Colonic mucosa (tissue), 4 donors: ENCODE results near the gene KRT40. TPM values are rescaled to one million over a fixed set of nuclear protein-coding genes. Genes with fewer than 3 reads are reported as not detected.

ENCODE experiments used
- DNase-seq: peaks from one replicate; pipeline ENCODE4 v3.0.0-alpha.2; 2020
- H3K27ac ChIP-seq: fragments of 200-600 bp; one replicate; pipeline ENCODE4 v1.8.0; 2021
- H3K27me3 ChIP-seq: fragments of 200-600 bp; one replicate; pipeline ENCODE4 v1.8.0; 2021
- H3K36me3 ChIP-seq: fragments of 200-600 bp; one replicate; pipeline ENCODE4 v1.8.0; 2021
- H3K4me1 ChIP-seq: fragments of 200-600 bp; one replicate; pipeline ENCODE4 v1.8.0; 2021; ENCODE audit warnings: mild to moderate bottlenecking
- H3K4me3 ChIP-seq: fragments of 200-600 bp; one replicate; pipeline ENCODE4 v1.8.0; 2021
- H3K9ac ChIP-seq, 2 donors: one replicate each; pipeline ENCODE4 v1.7.0; 2013; ENCODE audit warnings: control low read depth in 2 of 2, low read depth in 2 of 2, low read length in 2 of 2
- H3K9me3 ChIP-seq: fragments of 200-600 bp; one replicate; pipeline ENCODE4 v1.8.0; 2021
- intact Hi-C: fragments of 100-400 bp; cut with DNase I; formaldehyde crosslinking; loops from one replicate; pipeline ENCODE4 v1.14.1; 2022
- total RNA-seq, 2 donors: library from RNA; stranded (reverse); fragmentation: NEBNext Ultra II Directional in 1 of 2; extraction: Animal tissue kit (Norgen Biotek cat#: 25700) in 1 of 2; gene quantifications; one replicate each; pipeline ENCODE4 v1.2.1, GENCODE V29; 2021
- TF ChIP-seq, protein P1 (sequence below): fragments of 200-600 bp; IDR thresholded peaks from one replicate; pipeline ENCODE4 v1.8.0; 2022; ENCODE audit warnings: antibody characterized with exemption, mild to moderate bottlenecking
- donor health status: healthy.
- donor health status: DM: no; HTN: no; CAD: no.
- donor health status: DM: no; HTN: no; CAD: no.

The KRT40 gene
- total RNA-seq, 2 donors from 2014 or later, result 0.32 TPM; not detected in 1

DNA sequence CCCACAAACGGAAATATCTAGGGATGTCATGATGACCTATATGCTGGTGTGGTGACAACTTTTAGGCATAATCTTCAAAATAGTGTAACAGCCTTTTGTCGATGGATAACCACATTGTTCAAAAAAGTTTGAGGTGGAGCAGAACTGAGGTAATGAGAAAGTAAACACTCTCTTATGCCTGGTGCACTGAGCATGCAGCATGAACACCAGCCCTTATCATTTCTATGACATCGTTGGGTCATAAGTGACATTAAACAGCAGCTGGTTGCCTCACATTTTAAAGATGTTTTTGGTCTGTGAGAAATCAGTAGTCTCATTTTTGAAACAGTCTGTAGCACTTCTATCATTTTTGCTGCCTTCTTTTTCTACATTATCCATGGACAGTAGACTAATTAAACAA, 48.5 kb downstream of the KRT40 start:
- no peaks in the 10 kb centered on the region for H3K4me1 ChIP-seq
- H3K4me3 ChIP-seq, result no peak overlapping the region
- no peaks in the 10 kb centered on the region for H3K27me3 ChIP-seq
- no peaks in the 10 kb centered on the region for H3K36me3 ChIP-seq
- TF ChIP-seq, protein P1, sequence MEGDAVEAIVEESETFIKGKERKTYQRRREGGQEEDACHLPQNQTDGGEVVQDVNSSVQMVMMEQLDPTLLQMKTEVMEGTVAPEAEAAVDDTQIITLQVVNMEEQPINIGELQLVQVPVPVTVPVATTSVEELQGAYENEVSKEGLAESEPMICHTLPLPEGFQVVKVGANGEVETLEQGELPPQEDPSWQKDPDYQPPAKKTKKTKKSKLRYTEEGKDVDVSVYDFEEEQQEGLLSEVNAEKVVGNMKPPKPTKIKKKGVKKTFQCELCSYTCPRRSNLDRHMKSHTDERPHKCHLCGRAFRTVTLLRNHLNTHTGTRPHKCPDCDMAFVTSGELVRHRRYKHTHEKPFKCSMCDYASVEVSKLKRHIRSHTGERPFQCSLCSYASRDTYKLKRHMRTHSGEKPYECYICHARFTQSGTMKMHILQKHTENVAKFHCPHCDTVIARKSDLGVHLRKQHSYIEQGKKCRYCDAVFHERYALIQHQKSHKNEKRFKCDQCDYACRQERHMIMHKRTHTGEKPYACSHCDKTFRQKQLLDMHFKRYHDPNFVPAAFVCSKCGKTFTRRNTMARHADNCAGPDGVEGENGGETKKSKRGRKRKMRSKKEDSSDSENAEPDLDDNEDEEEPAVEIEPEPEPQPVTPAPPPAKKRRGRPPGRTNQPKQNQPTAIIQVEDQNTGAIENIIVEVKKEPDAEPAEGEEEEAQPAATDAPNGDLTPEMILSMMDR, result no peak
- no peaks in the 10 kb centered on the region for H3K9me3 ChIP-seq
- H3K9ac ChIP-seq, result no peak overlapping the region
- DNase-seq, result no peak
- H3K27ac ChIP-seq, result no peak overlapping the region
- intact Hi-C loops, result no loop called here

DNA sequence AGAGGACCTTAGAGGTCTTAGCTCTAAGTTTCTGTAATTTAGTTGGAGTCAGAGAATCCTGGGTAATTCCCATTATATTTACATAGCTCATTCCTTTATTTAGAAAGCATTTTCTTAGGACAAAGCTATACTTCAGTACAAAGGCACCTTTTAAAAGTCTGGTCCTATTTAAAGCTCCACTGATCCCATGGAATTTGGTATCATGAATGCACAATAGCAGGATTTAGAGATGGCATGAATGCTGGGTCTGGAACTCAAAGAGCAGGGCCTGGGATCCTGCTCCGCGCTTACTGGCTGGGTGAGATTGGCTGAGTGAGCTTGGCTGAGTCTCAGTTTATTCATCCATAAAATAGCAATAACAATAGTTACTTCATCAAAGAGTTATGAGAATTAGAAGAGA, 51.5 kb downstream of the KRT40 start:
- intact Hi-C loops, result no loop called here
- Histone ChIP-seq H3K27me3 (no peaks in the 10 kb centered on the region), H3K27ac (no peak overlapping the region), H3K9ac (no peak overlapping the region), H3K4me3 (no peak overlapping the region), H3K4me1 (no peaks in the 10 kb centered on the region), H3K36me3 (no peaks in the 10 kb centered on the region), H3K9me3 (no peaks in the 10 kb centered on the region)
- no peak for DNase-seq
- TF ChIP-seq, protein P1, result no peak

DNA sequence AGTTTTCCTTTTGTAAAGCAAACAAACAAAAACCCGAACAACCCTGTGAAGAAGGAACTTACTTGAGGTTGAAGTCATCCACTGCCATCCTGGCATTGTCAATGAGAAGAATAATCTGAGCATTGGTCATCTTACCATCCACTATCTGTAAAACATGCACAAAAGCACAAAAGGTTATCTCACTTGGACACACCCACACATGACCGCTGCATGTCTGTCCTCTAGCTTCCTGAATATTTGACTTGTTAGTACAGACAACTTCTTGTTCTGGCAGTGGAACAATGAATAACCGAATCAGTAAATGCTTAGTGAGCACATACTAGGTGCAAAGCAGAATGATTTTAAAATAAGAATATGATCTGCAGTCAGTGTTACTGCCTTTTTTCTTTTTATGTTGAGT, 52.8 kb downstream of the KRT40 start:
- Histone ChIP-seq H3K27ac (no peak overlapping the region), H3K36me3 (no peaks in the 10 kb centered on the region), H3K27me3 (no peaks in the 10 kb centered on the region), H3K9me3 (no peaks in the 10 kb centered on the region), H3K4me1 (no peaks in the 10 kb centered on the region), H3K9ac (no peak overlapping the region), H3K4me3 (no peak overlapping the region)
- DNase-seq, result no peak
- intact Hi-C loops, result no loop called here
- TF ChIP-seq, protein P1, result no peak

Other genes starting within 250 kb of the KRT40 start
- gene KRT25, start 229.0 kb downstream of the KRT40 start, total RNA-seq, result not detected
- gene KRT26, start 212.1 kb downstream of the KRT40 start, total RNA-seq, result not detected
- gene KRT27, start 201.8 kb downstream of the KRT40 start, total RNA-seq, result not detected
- not detected for gene KRT28, start 184.4 kb downstream of the KRT40 start, total RNA-seq
- gene KRT10, start 161.7 kb downstream of the KRT40 start, total RNA-seq, result 10 to 100 TPM; 33.6 to 35.1 TPM
- gene KRT12, start 117.1 kb downstream of the KRT40 start, total RNA-seq, result 1 to 10 TPM; 2.2 to 4.4 TPM
- 1,000 to 10,000 TPM; 1,610 to 1,735 TPM for gene KRT20, start 99.1 kb downstream of the KRT40 start, total RNA-seq
- gene KRT23, start 46.7 kb downstream of the KRT40 start, total RNA-seq, result 1 to 10 TPM in 1 of 2 donors, under 1 TPM in 1; 0.27 to 1.2 TPM
- gene KRT39, start 17.4 kb downstream of the KRT40 start, total RNA-seq, result not detected
- gene KRTAP3-3, start 9.8 kb upstream of the KRT40 start, total RNA-seq, result not detected
- not detected for gene KRTAP3-2, start 15.6 kb upstream of the KRT40 start, total RNA-seq
- gene KRTAP3-1, start 24.8 kb upstream of the KRT40 start, total RNA-seq, result not detected
- not detected for gene KRTAP1-5, start 42.9 kb upstream of the KRT40 start, total RNA-seq
- not detected for gene KRTAP1-4, start 45.9 kb upstream of the KRT40 start, total RNA-seq
- not detected for gene KRTAP1-3, start 50.5 kb upstream of the KRT40 start, total RNA-seq
- gene KRTAP1-1, start 57.1 kb upstream of the KRT40 start, total RNA-seq, result not detected
- gene KRTAP2-1, start 63.0 kb upstream of the KRT40 start, total RNA-seq, result not detected
- gene KRTAP2-2, start 70.9 kb upstream of the KRT40 start, total RNA-seq, result not detected
- not detected for gene KRTAP2-3, start 75.8 kb upstream of the KRT40 start, total RNA-seq
- not detected for gene KRTAP2-4, start 81.6 kb upstream of the KRT40 start, total RNA-seq
- gene KRTAP4-7, start 99.8 kb upstream of the KRT40 start, total RNA-seq, result not detected
- gene KRTAP4-8, start 113.8 kb upstream of the KRT40 start, total RNA-seq, result not detected
- gene KRTAP4-16, start 117.9 kb upstream of the KRT40 start, total RNA-seq, result not detected
- gene KRTAP4-9, start 121.1 kb upstream of the KRT40 start, total RNA-seq, result not detected
- gene KRTAP4-11, start 134.0 kb upstream of the KRT40 start, total RNA-seq, result not detected
- not detected for gene KRTAP4-12, start 139.9 kb upstream of the KRT40 start, total RNA-seq
- gene KRTAP4-6, start 156.2 kb upstream of the KRT40 start, total RNA-seq, result not detected
- gene KRTAP4-5, start 165.5 kb upstream of the KRT40 start, total RNA-seq, result not detected
- gene KRTAP4-4, start 176.4 kb upstream of the KRT40 start, total RNA-seq, result not detected
- not detected for gene KRTAP4-3, start 183.9 kb upstream of the KRT40 start, total RNA-seq
- not detected for gene KRTAP4-2, start 193.9 kb upstream of the KRT40 start, total RNA-seq
- under 1 TPM in 1 of 2 donors, not detected in 1; 0.53 TPM for gene KRTAP4-1, start 200.6 kb upstream of the KRT40 start, total RNA-seq
- gene KRTAP9-1, start 205.6 kb upstream of the KRT40 start, total RNA-seq, result not detected
- gene KRTAP9-2, start 242.3 kb upstream of the KRT40 start, total RNA-seq, result not detected
- not detected for gene KRTAP9-3, start 248.1 kb upstream of the KRT40 start, total RNA-seq